Fibroblast of lung (primary cell): ENCODE measurements around the gene TM4SF18. TPM values are rescaled to one million over a fixed set of nuclear protein-coding genes. Genes with fewer than 3 reads are reported as not detected.

Source experiments
- DNase-seq, 2 donors: peaks; one replicate each; pipeline versions ENCODE4 v3.0.0 to v3.0.0-alpha.2; 2010; ENCODE audit warnings: low read depth in 2 of 2
- H2AFZ ChIP-seq: 2 replicates; pipeline ENCODE4 v1.5.1; 2012; ENCODE audit warnings: low read length, control low read depth, inconsistent platforms
- H3K27ac ChIP-seq: 2 replicates; pipeline ENCODE4 v1.5.1; 2011; ENCODE audit warnings: low read length, control low read depth; ENCODE audit not compliant: insufficient read depth
- H3K27me3 ChIP-seq: 2 replicates; pipeline ENCODE4 v1.5.1; 2011; ENCODE audit warnings: mild to moderate bottlenecking, low read length; ENCODE audit not compliant: control insufficient read depth, insufficient read depth
- H3K36me3 ChIP-seq: 2 replicates; pipeline ENCODE4 v1.5.1; 2011; ENCODE audit warnings: low read length; ENCODE audit not compliant: control insufficient read depth, insufficient read depth
- H3K4me1 ChIP-seq: 2 replicates; pipeline ENCODE4 v1.5.1; 2011; ENCODE audit warnings: low read length; ENCODE audit not compliant: control insufficient read depth, insufficient read depth; ENCODE audit errors: extremely low read depth
- H3K4me2 ChIP-seq: 2 replicates; pipeline ENCODE4 v1.5.1; 2011; ENCODE audit warnings: low read length, control low read depth; ENCODE audit not compliant: insufficient read depth; ENCODE audit errors: extremely low read depth
- H3K4me3 ChIP-seq, 4 experiments: fragments of 200-600 bp in 1 of 4; sonication (generic) in 1 of 4; replicated peaks in 1 of 4; 2 replicates each; pipeline ENCODE4 v1.5.1; 2011 to 2016; ENCODE audit warnings: low read length in 4 of 4, low read depth in 3 of 4, mild to moderate bottlenecking in 3 of 4, control low read depth in 2 of 4, inconsistent platforms in 1 of 4, mixed read lengths in 1 of 4; ENCODE audit not compliant: insufficient read depth in 1 of 4; ENCODE audit errors: control extremely low read depth in 1 of 4
- H3K79me2 ChIP-seq: 2 replicates; pipeline ENCODE4 v1.5.1; 2012; ENCODE audit warnings: mild to moderate bottlenecking, low read length, inconsistent platforms; ENCODE audit not compliant: control insufficient read depth, insufficient read depth
- H3K9ac ChIP-seq: 2 replicates; pipeline ENCODE4 v1.5.1; 2011; ENCODE audit warnings: mild to moderate bottlenecking, low read length, control low read depth; ENCODE audit not compliant: insufficient read depth
- H3K9me3 ChIP-seq: 2 replicates; pipeline ENCODE4 v1.5.1; 2012; ENCODE audit warnings: low read depth, low read length; ENCODE audit not compliant: control insufficient read depth, insufficient read depth
- H4K20me1 ChIP-seq: 2 replicates; pipeline ENCODE4 v1.5.1; 2011; ENCODE audit warnings: low read length; ENCODE audit not compliant: control insufficient read depth, insufficient read depth; ENCODE audit errors: extremely low read depth
- CTCF ChIP-seq, 2 donors: IDR thresholded peaks in 1 of 2; conservative IDR thresholded peaks in 1 of 2; 1 replicate in 1 of 2; 2 replicates in 1 of 2; pipeline ENCODE4 v1.5.1; 2011 to 2012; ENCODE audit warnings: low read length in 2 of 2, control low read depth in 1 of 2, inconsistent platforms in 1 of 2, low read depth in 1 of 2, mild to moderate bottlenecking in 1 of 2
- EZH2 ChIP-seq: IDR thresholded peaks from 2 replicates; pipeline ENCODE4 v1.5.1; 2012; ENCODE audit warnings: low read length, control low read depth, mild to moderate bottlenecking; ENCODE audit errors: missing control alignments
- polyA plus RNA-seq, 2 donors: library from polyadenylated mRNA; depleted of rRNA in 1 of 2; stranded (reverse) in 1 of 2; unstranded in 1 of 2; fragments of >200 nt; gene quantifications; 2 replicates each; pipeline ENCODE4 v1.2.1, GENCODE V29; 2011 to 2012; ENCODE audit warnings: missing spikeins in 1 of 2
- total RNA-seq: library from RNA; depleted of rRNA; stranded (reverse); fragments of >200 nt; gene quantifications from 2 replicates; pipeline ENCODE4 v1.2.1, GENCODE V29; 2014

Gene TM4SF18
- total and polyA plus RNA-seq, 2 donors (not counting 1 experiment from before 2014, with no cell fraction given), result not detected

- Histone ChIP-seq H3K9me3 (no peaks in the 10 kb centered on the region), H3K4me1 (no peaks in the 10 kb centered on the region), H3K36me3 (no peaks in the 10 kb centered on the region), H3K79me2 (no peaks in the 10 kb centered on the region), H3K4me3 (no peak overlapping the region), H3K27ac (no peak overlapping the region), H2AFZ (no peak overlapping the region), H3K4me2 (no peak overlapping the region), H3K27me3 (no peaks in the 10 kb centered on the region), H3K9ac (no peak overlapping the region), H4K20me1 (no peaks in the 10 kb centered on the region)
- no peak for DNase-seq
- TF ChIP-seq EZH2, result no peak
- TF ChIP-seq CTCF (conservative IDR thresholded peaks at IDR 0.05 in 1 of 2, IDR thresholded peaks at IDR 0.05 in 1 of 2; ENCODE audit: low read depth in 1 of 2, low read length in 2 of 2), result no peak
Measured at GRCh38 chr3:149284034-149284433, 49.4 kb downstream of the TM4SF18 start.

GRCh38 chr3:149283401-149283800 is 50.0 kb downstream of the TM4SF18 start:
- H3K27ac ChIP-seq, result no peak overlapping the region
- H3K4me1 ChIP-seq, result no peaks in the 10 kb centered on the region

GRCh38 chr3:149282836-149283235 is 50.6 kb downstream of the TM4SF18 start:
- no peak overlapping the region for H3K4me2 ChIP-seq
- no peaks in the 10 kb centered on the region for H4K20me1 ChIP-seq
- no peak overlapping the region for H3K9ac ChIP-seq
- no peaks in the 10 kb centered on the region for H3K36me3 ChIP-seq
- no peaks in the 10 kb centered on the region for H3K9me3 ChIP-seq
- TF ChIP-seq EZH2 (no peak), CTCF (conservative IDR thresholded peaks at IDR 0.05 in 1 of 2, IDR thresholded peaks at IDR 0.05 in 1 of 2; ENCODE audit: low read depth in 1 of 2, low read length in 2 of 2) (no peak)
- no peak overlapping the region for H3K27ac ChIP-seq
- H3K4me1 ChIP-seq, result no peaks in the 10 kb centered on the region
- no peak overlapping the region for H3K4me3 ChIP-seq
- no peak for DNase-seq
- no peaks in the 10 kb centered on the region for H3K27me3 ChIP-seq
- no peak overlapping the region for H2AFZ ChIP-seq
- no peaks in the 10 kb centered on the region for H3K79me2 ChIP-seq

More at GRCh38 chr3:149283401-149283800, 50.0 kb downstream of the TM4SF18 start:
- Histone ChIP-seq H3K4me3 (no peak overlapping the region), H3K36me3 (no peaks in the 10 kb centered on the region), H2AFZ (no peak overlapping the region), H3K27me3 (no peaks in the 10 kb centered on the region), H4K20me1 (no peaks in the 10 kb centered on the region), H3K9ac (no peak overlapping the region), H3K9me3 (no peaks in the 10 kb centered on the region), H3K79me2 (no peaks in the 10 kb centered on the region), H3K4me2 (no peak overlapping the region)
- no peak for DNase-seq
- TF ChIP-seq EZH2, result no peak
- no peak for TF ChIP-seq CTCF (conservative IDR thresholded peaks at IDR 0.05 in 1 of 2, IDR thresholded peaks at IDR 0.05 in 1 of 2; ENCODE audit: low read depth in 1 of 2, low read length in 2 of 2)
